Lung (tissue), 12 donors: ENCODE results near the gene ZNF22. TPM values are rescaled to one million over a fixed set of nuclear protein-coding genes. Genes with fewer than 3 reads are reported as not detected.

Experiments used
- ATAC-seq: fragments of 200-7000 bp; cut with Tn5 transposase; one replicate; pipeline ENCODE4 v1.9.1; 2020; ENCODE audit warnings: moderate number of reproducible peaks; ENCODE audit not compliant: insufficient read depth, low FRiP score
- DNase-seq, 3 donors: peaks; one replicate each; pipeline ENCODE4 v3.0.0-alpha.2; 2013 to 2017
- H3K27ac ChIP-seq, 2 donors: one replicate each; pipeline ENCODE4 v1.5.1; 2013; ENCODE audit warnings: mild to moderate bottlenecking in 2 of 2, moderate library complexity in 2 of 2, control low read depth in 1 of 2, inconsistent platforms in 1 of 2, low read depth in 1 of 2, low read length in 1 of 2
- H3K27me3 ChIP-seq, 3 donors: one replicate each; pipeline ENCODE4 v1.5.1; 2013; ENCODE audit warnings: low read length in 2 of 3; ENCODE audit not compliant: control insufficient read depth in 3 of 3, insufficient read depth in 3 of 3
- H3K36me3 ChIP-seq, 4 donors: one replicate each; pipeline ENCODE4 v1.5.1; 2013; ENCODE audit warnings: low read length in 4 of 4, mild to moderate bottlenecking in 1 of 4, moderate library complexity in 1 of 4; ENCODE audit not compliant: control insufficient read depth in 4 of 4, insufficient read depth in 4 of 4
- H3K4me1 ChIP-seq, 5 donors: one replicate each; pipeline ENCODE4 v1.5.1; 2013; ENCODE audit warnings: low read length in 5 of 5, mild to moderate bottlenecking in 2 of 5, moderate library complexity in 1 of 5; ENCODE audit not compliant: control insufficient read depth in 5 of 5, insufficient read depth in 5 of 5
- H3K4me3 ChIP-seq: one replicate; pipeline ENCODE4 v1.5.1; 2013; ENCODE audit warnings: mild to moderate bottlenecking, control low read depth, moderate library complexity
- H3K9ac ChIP-seq, 2 donors: one replicate each; pipeline ENCODE4 v1.5.1; 2013; ENCODE audit warnings: low read length in 2 of 2, control low read depth in 1 of 2; ENCODE audit not compliant: insufficient read depth in 1 of 2
- H3K9me3 ChIP-seq, 4 donors: one replicate each; pipeline ENCODE4 v1.5.1; 2013; ENCODE audit warnings: low read length in 3 of 4, mild to moderate bottlenecking in 1 of 4, moderate library complexity in 1 of 4; ENCODE audit not compliant: control insufficient read depth in 4 of 4, insufficient read depth in 3 of 4
- WGBS, 2 donors: extraction: QIAGEN DNeasy Blood & Tissue Kit; methylation state at CpG; one replicate each; pipeline ENCODE4 v1.1.7; 2013; 5-methylcytosine and 5-hydroxymethylcytosine counted together
- polyA plus RNA-seq, 2 donors: library from polyadenylated mRNA; stranded (reverse); fragments of 200-250 nt; gene quantifications; one replicate each; pipeline ENCODE4 v1.2.1, GENCODE V29; 2013
- total RNA-seq, 2 donors: library from RNA; depleted of rRNA in 1 of 2; stranded (reverse); fragments of >200 nt in 1 of 2; gene quantifications; one replicate each; pipeline ENCODE4 v1.2.1, GENCODE V29; 2014 to 2021
- TF ChIP-seq, protein P1 (sequence below): IDR thresholded peaks from 2 replicates; pipeline ENCODE4 v1.5.1; 2012; ENCODE audit warnings: mild to moderate bottlenecking; ENCODE audit errors: control extremely low read depth, extremely low read depth
- donor health status: control.
- donor health status: control.
- donor health status: Bipolar disorder and iron deficiency.
- donor health status: healthy.
- donor health status: DM: yes; HTN: yes; CAD: no.

ZNF22 gene
- total and polyA plus RNA-seq, 4 donors, result 16.8 to 40.7 (median 18.2) TPM

DNA sequence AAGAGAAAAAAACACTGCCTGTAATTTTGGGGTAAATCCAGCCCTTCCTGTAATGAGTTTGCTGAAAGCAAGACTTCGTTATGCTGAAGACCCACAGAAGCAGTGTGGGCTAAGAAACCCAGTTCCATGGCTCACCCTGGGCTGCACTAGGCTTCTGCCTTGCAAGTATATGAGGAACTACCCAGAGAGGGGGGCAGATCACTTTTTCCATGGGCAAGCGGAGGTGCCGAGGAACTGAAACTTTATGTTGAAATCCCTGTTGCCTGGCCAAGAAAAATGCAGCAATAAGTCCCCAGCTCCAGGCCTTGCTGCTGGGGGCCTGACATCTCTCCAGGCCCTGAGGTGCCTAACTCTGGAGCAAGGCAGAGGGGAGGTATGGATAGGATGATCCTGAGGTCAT, 32.6 kb upstream of the ZNF22 start:
- Histone ChIP-seq H3K4me3 (no peak overlapping the region), H3K4me1 (peaks cover 14 to 36% (median 27%) of the 10 kb centered on the region in 5 donors), H3K9ac (no peak overlapping the region), H3K27ac (peak overlapping the region; percentile 53 to 69), H3K36me3 (peaks cover 0 to 23% (median 0%) of the 10 kb centered on the region in 4 donors), H3K9me3 (peaks cover 0 to 2% (median 0%) of the 10 kb centered on the region in 4 donors), H3K27me3 (no peaks in the 10 kb centered on the region)
- WGBS, 2 donors, result 15 to 26% methylated on average over 3 of the region's 3 CpGs
- peak; percentile 36 for ATAC-seq
- DNase-seq, result peak; percentile 54 to 86 (median 74)
- TF ChIP-seq, protein P1, sequence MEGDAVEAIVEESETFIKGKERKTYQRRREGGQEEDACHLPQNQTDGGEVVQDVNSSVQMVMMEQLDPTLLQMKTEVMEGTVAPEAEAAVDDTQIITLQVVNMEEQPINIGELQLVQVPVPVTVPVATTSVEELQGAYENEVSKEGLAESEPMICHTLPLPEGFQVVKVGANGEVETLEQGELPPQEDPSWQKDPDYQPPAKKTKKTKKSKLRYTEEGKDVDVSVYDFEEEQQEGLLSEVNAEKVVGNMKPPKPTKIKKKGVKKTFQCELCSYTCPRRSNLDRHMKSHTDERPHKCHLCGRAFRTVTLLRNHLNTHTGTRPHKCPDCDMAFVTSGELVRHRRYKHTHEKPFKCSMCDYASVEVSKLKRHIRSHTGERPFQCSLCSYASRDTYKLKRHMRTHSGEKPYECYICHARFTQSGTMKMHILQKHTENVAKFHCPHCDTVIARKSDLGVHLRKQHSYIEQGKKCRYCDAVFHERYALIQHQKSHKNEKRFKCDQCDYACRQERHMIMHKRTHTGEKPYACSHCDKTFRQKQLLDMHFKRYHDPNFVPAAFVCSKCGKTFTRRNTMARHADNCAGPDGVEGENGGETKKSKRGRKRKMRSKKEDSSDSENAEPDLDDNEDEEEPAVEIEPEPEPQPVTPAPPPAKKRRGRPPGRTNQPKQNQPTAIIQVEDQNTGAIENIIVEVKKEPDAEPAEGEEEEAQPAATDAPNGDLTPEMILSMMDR, result no peak

DNA sequence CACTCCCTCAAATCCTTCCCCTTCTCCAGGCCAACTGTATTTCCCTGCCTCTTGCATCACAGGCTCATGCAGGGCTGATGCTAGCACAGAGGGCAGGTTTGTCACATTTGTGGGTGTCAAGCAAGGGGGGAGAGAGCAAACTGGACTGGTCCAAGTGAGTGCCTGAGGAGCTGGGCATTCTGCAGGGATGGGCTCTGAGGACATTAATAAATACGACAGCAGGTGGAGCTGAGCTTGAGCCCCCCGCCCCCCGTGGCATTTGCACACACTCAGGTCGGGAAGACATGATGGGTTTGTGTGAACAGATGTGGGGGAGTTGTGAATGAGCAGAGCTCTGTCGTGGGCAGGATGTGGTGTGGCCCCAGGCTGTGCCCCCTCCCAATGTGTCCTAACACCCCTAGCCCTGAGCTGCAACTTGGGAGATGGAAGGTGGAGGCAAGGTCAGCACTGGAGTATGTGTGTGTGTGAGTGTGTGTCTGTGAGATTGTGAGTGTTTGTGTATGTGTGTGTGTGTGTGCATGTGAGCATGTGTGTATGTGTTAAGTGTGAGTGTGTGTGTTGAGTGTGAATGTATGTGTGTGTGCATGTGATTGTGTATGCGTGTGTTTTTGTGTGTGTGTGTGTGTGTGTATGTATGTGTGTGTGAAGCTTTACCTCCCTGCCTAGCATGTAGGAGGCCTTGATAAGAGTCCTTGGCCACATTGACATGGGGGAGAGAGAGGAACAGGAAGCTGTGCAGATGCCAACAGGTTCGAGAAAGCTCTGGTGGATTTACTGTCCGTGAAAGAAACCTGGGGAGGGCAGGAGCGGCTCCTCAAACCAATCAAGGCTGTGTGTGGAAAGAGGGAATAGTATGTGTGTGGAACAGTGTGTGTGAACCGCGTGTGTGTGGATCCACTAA, 32.0 kb upstream of the ZNF22 start:
- Histone ChIP-seq H3K27ac (peak overlapping the region; percentile 46 to 69), H3K9ac (no peak overlapping the region), H3K27me3 (no peaks in the 10 kb centered on the region), H3K4me1 (peaks cover 14 to 34% (median 23%) of the 10 kb centered on the region in 5 donors), H3K36me3 (peaks cover 0 to 23% (median 0%) of the 10 kb centered on the region in 4 donors), H3K4me3 (no peak overlapping the region), H3K9me3 (peaks cover 0 to 2% (median 0%) of the 10 kb centered on the region in 4 donors)
- TF ChIP-seq, protein P1, result no peak
- 41 to 71% methylated on average over 11 of the region's 11 CpGs for WGBS, 2 donors
- DNase-seq (no peak), ATAC-seq (no peak)

DNA sequence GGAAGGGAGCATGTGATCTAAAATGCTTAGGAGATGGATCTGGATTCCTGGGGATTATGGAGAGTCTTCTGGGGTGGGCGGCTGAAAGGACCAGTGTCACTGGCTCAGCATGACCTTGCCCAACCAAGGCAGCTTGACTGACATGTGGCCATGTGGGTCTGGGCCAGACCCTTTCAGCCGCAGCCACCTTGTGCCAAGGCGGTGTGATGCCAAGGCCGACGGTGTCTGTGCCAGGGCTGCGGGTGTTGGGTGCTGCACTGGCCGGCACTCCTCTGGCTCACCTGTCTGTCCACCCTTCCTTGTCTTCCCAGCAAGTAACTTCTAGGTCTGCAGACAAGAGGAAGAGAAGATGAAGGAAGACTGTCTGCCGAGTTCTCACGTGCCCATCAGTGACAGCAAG, 30.9 kb upstream of the ZNF22 start:
- Histone ChIP-seq H3K27ac (no peak overlapping the region), H3K36me3 (peaks cover 0 to 23% (median 0%) of the 10 kb centered on the region in 4 donors), H3K9me3 (peaks cover 0 to 2% (median 0%) of the 10 kb centered on the region in 4 donors), H3K4me1 (peaks cover 9 to 37% (median 23%) of the 10 kb centered on the region in 5 donors), H3K9ac (no peak overlapping the region), H3K4me3 (no peak overlapping the region), H3K27me3 (no peaks in the 10 kb centered on the region)
- ATAC-seq (no peak), DNase-seq (no peak)
- 94% methylated on average over 9 of the region's 9 CpGs for whole genome bisulfite sequencing, 2 donors
- TF ChIP-seq, protein P1, result no peak
